Ovary (tissue), 9 donors: ENCODE measurements around the gene TPX2. TPM values are rescaled to one million over a fixed set of nuclear protein-coding genes. Genes with fewer than 3 reads are reported as not detected.

ENCODE experiments used
- DNase-seq, 5 donors: peaks; one replicate each; pipeline ENCODE4 v3.0.0-alpha.2; 2019 to 2020
- H3K27ac ChIP-seq, 2 donors: fragments of 200-600 bp; one replicate each; pipeline versions ENCODE4 v1.5.1 to v1.8.0; 2019 to 2022
- H3K27me3 ChIP-seq: fragments of 200-600 bp; one replicate; pipeline ENCODE4 v1.8.0; 2022
- H3K36me3 ChIP-seq: fragments of 200-600 bp; sonication (generic); one replicate; pipeline ENCODE4 v1.5.1; 2019
- H3K4me1 ChIP-seq: one replicate; pipeline ENCODE4 v1.8.1; 2013; ENCODE audit warnings: mild to moderate bottlenecking, moderate library complexity; ENCODE audit not compliant: insufficient read depth
- H3K4me3 ChIP-seq: fragments of 200-600 bp; sonication (generic); one replicate; pipeline ENCODE4 v1.5.1; 2017
- H3K9me3 ChIP-seq, 2 donors: fragments of 200-600 bp in 1 of 2; sonication (generic) in 1 of 2; one replicate each; pipeline versions ENCODE4 v1.5.1 to v1.8.1; 2013 to 2019; ENCODE audit warnings: mild to moderate bottlenecking in 1 of 2, moderate library complexity in 1 of 2
- CTCF ChIP-seq, 3 donors: fragments of 450-650 bp in 2 of 3; fragments of 200-600 bp in 1 of 3; IDR thresholded peaks; one replicate each; pipeline versions ENCODE4 v1.5.1 to v1.8.0; 2016 to 2022; ENCODE audit warnings: antibody characterized with exemption in 3 of 3, mild to moderate bottlenecking in 1 of 3
- EP300 ChIP-seq: sonication (generic); formaldehyde crosslinking; IDR thresholded peaks from one replicate; pipeline ENCODE4 v1.6.1; 2017; ENCODE audit warnings: antibody characterized with exemption
- POLR2A ChIP-seq: fragments of 450-650 bp; IDR thresholded peaks from one replicate; pipeline ENCODE4 v1.6.1; 2017; ENCODE audit warnings: antibody characterized with exemption, mild to moderate bottlenecking, moderate library complexity
- WGBS, 3 donors: extraction: QIAGEN DNeasy Blood & Tissue Kit in 1 of 3; methylation state at CpG; one replicate each; pipeline versions ENCODE4 v1.1.5 to v1.1.7; 2013 to 2017; 5-methylcytosine and 5-hydroxymethylcytosine counted together
- intact Hi-C, 4 donors: fragments of 100-400 bp; cut with DNase I; formaldehyde crosslinking; loops; one replicate each; pipeline versions ENCODE4 v1.11.0 to v1.15.1; 2022 to 2023
- polyA plus RNA-seq, 2 donors: library from polyadenylated mRNA; stranded (reverse); fragments of 200-250 nt in 1 of 2; fragments of 350-450 nt in 1 of 2; fragmentation: Illumina TruSeq in 1 of 2; extraction: RNeasy Lipid Tissue Mini Kit (QIAGEN cat#74804) in 1 of 2; gene quantifications; one replicate each; pipeline ENCODE4 v1.2.3, GENCODE V29; 2013 to 2014
- total RNA-seq, 7 donors: library from RNA; depleted of rRNA in 2 of 7; stranded (reverse); fragments of >200 nt in 2 of 7; fragmentation: NEBNext Ultra II Directional in 3 of 7; extraction: Animal tissue kit (Norgen Biotek cat#: 25700) in 3 of 7; gene quantifications; one replicate each; pipeline versions ENCODE4 v1.1.0 to v1.2.4, GENCODE V29; 2016 to 2023
- donor health status: DM: no; HTN: no; CAD: no; lungs with moderate emphysema.
- donor health status: DM: no; HTN: no; CAD: no.
- donor health status: Bipolar disorder and iron deficiency.
- donor health status: DM: yes; HTN: yes; CAD: no.
- donor health status: DM: no; HTN: no; CAD: no.
- donor health status: DM: yes; HTN: yes; CAD: no.

Gene TPX2
- total and polyA plus RNA-seq, 9 donors: 0.10 to 5.2 (median 0.91) TPM

- TF ChIP-seq EP300: no peak
- no peak for TF ChIP-seq POLR2A
- no peak for TF ChIP-seq CTCF (IDR thresholded peaks at IDR 0.05)
- no peak for DNase-seq
- no peak overlapping the region for H3K27ac ChIP-seq
- no peaks in the 10 kb centered on the region for H3K36me3 ChIP-seq
- no peaks in the 10 kb centered on the region for H3K27me3 ChIP-seq
- H3K4me3 ChIP-seq: no peak overlapping the region
- peaks cover 5% of the 10 kb centered on the region for H3K4me1 ChIP-seq
- whole genome bisulfite sequencing, 3 donors: 89 to 97% (median 91%) methylated on average over 6 of the region's 6 CpGs
- intact Hi-C loops: no loop called here
- H3K9me3 ChIP-seq: no peaks in the 10 kb centered on the region
These were observed 92.1 kb downstream of the TPX2 start for GRCh38 chr20:31831211-31831610.

- intact Hi-C loops: no loop called here
- no peaks in the 10 kb centered on the region for H3K36me3 ChIP-seq
- no peaks in the 10 kb centered on the region for H3K9me3 ChIP-seq
- no peaks in the 10 kb centered on the region for H3K27me3 ChIP-seq
- no peak overlapping the region for H3K27ac ChIP-seq
- TF ChIP-seq CTCF (IDR thresholded peaks at IDR 0.05): no peak
- no peak for TF ChIP-seq POLR2A
- TF ChIP-seq EP300: no peak
- DNase-seq: no peak
- H3K4me1 ChIP-seq: peaks cover 5% of the 10 kb centered on the region
- no peak overlapping the region for H3K4me3 ChIP-seq
- 83 to 88% (median 84%) methylated on average over 17 of the region's 17 CpGs for WGBS, 3 donors
These were observed 92.7 kb downstream of the TPX2 start for GRCh38 chr20:31831771-31832306.

- DNase-seq: peak in 4 of 5 donors; percentile 51 to 76 (median 63)
- WGBS, 3 donors: 53 to 63% (median 55%) methylated on average over 10 to 14 of the region's 14 CpGs
- no peak overlapping the region for H3K27ac ChIP-seq
- peaks cover 6% of the 10 kb centered on the region for H3K4me1 ChIP-seq
- H3K4me3 ChIP-seq: no peak overlapping the region
- peak; percentile 34 to 44 (median 41) for TF ChIP-seq CTCF (IDR thresholded peaks at IDR 0.05)
- no peak for TF ChIP-seq EP300
- H3K27me3 ChIP-seq: no peaks in the 10 kb centered on the region
- H3K36me3 ChIP-seq: no peaks in the 10 kb centered on the region
- intact Hi-C loops: no loop called here
- H3K9me3 ChIP-seq: no peaks in the 10 kb centered on the region
These were observed 94.2 kb downstream of the TPX2 start for GRCh38 chr20:31833130-31833930.

GRCh38 chr20:31833931-31834521 is 94.9 kb downstream of the TPX2 start:
- no peaks in the 10 kb centered on the region for H3K27me3 ChIP-seq
- no peaks in the 10 kb centered on the region for H3K9me3 ChIP-seq
- 39 to 55% (median 53%) methylated on average over 15 to 20 of the region's 20 CpGs for WGBS, 3 donors
- TF ChIP-seq CTCF (IDR thresholded peaks at IDR 0.05) (no peak), EP300 (no peak), POLR2A (no peak)
- intact Hi-C loops: no loop called here
- peaks cover 7% of the 10 kb centered on the region for H3K4me1 ChIP-seq
- DNase-seq: no peak
- H3K36me3 ChIP-seq: no peaks in the 10 kb centered on the region
- no peak overlapping the region for H3K27ac ChIP-seq
- H3K4me3 ChIP-seq: no peak overlapping the region
